ENCODE results near the gene ACTL6A.

The ACTL6A gene

GRCh38 chr3:179624451-179624850, 61.7 kb downstream of the ACTL6A start:
- no peak overlapping the region for H3K4me3 ChIP-seq (ENCODE audit: low read depth, low read length)
- TF ChIP-seq, protein P1, sequence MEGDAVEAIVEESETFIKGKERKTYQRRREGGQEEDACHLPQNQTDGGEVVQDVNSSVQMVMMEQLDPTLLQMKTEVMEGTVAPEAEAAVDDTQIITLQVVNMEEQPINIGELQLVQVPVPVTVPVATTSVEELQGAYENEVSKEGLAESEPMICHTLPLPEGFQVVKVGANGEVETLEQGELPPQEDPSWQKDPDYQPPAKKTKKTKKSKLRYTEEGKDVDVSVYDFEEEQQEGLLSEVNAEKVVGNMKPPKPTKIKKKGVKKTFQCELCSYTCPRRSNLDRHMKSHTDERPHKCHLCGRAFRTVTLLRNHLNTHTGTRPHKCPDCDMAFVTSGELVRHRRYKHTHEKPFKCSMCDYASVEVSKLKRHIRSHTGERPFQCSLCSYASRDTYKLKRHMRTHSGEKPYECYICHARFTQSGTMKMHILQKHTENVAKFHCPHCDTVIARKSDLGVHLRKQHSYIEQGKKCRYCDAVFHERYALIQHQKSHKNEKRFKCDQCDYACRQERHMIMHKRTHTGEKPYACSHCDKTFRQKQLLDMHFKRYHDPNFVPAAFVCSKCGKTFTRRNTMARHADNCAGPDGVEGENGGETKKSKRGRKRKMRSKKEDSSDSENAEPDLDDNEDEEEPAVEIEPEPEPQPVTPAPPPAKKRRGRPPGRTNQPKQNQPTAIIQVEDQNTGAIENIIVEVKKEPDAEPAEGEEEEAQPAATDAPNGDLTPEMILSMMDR (IDR thresholded peaks at IDR 0.05; ENCODE audit: borderline replicate concordance, insufficient read depth, low read depth, low read length), result no peak

DNA sequence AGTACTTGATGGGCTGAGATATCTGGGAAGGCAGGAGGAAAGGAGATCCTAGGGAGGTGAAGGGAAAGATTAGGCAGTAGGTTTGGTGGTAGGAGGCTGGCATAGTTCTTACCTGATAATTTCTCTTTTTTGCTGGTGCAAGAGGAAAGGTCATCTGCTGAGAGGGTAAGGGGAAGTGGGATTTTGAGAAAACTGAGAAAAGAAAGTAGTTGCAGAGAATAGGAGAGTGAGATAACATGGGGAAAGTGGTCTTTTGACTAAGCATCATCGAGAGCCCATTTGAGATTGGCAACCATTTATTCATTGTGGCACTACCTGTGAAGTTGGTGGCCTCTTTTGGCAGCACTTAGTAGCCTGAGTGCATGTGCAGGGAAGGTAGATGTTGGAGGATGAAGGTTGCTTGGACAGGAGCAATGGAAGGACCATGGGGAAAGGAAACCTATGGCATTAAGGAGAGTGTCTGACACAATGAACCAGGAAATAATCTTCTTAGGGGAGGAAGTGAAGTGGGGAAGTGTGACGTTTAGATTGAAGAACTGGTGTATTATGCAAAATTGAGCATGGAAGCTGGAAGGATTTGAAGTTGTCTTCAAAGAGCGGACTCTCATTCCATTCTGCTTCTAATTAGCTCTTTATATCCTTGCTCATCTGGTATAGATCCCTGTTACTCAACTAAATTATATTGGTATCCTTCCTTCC, 68.2 kb downstream of the ACTL6A start:
- H3K4me3 ChIP-seq (ENCODE audit: low read depth, low read length), result no peak overlapping the region
- TF ChIP-seq, protein P1 (IDR thresholded peaks at IDR 0.05; ENCODE audit: borderline replicate concordance, insufficient read depth, low read depth, low read length), result no peak

All from GM12875 (cell line).